ENCODE results near the gene REG1A.

- TF ChIP-seq CTCF (conservative IDR thresholded peaks at IDR 0.05 in 1 of 2, IDR thresholded peaks at IDR 0.05 in 1 of 2; ENCODE audit: extremely low read depth in 1 of 2, insufficient read depth in 1 of 2, low read depth in 1 of 2, low read length in 2 of 2) (no peak), EZH2 (IDR thresholded peaks at IDR 0.05; ENCODE audit: borderline replicate concordance, low read length) (no peak)
Measured at GRCh38 chr2:79128406-79128805, 8.1 kb downstream of the REG1A start.
